HepG2 (cell line): ENCODE results near the gene ARHGEF16. TPM values are rescaled to one million over a fixed set of nuclear protein-coding genes. Genes with fewer than 3 reads are reported as not detected.

ENCODE experiments used
- ATAC-seq: fragments of 200-7000 bp; cut with Tn5 transposase; 3 replicates; pipeline ENCODE4 v1.9.1; 2020; ENCODE audit warnings: mild to moderate bottlenecking, moderate library complexity
- BruUV-seq: library from RNA; stranded (reverse); fragments of 400-500 nt; replicated peaks from 2 replicates; lab custom pipeline; 2021; lab: Mats Ljungman, UMichigan
- CTCF ChIA-PET: fragments of 300-600 bp; formaldehyde crosslinking; extraction: SDS; loops from one replicate; lab custom pipeline; 2021; ENCODE audit warnings: low total read pairs, inconsistent platforms, low intra/inter-chr PET ratio; lab: Yijun Ruan, JAX
- POLR2A ChIA-PET: fragments of 350-600 bp; sonication (Branson Sonifier 250); formaldehyde crosslinking; loops from one replicate; lab custom pipeline; 2020; ENCODE audit warnings: antibody characterized with exemption, inconsistent platforms; lab: Yijun Ruan, JAX
- DNase-seq: peaks from one replicate; pipeline ENCODE4 v3.0.0-alpha.2; 2015; ENCODE audit warnings: low spot score
- FAIRE-seq: peaks from 3 replicates; lab custom pipeline; 2011; peaks lifted over from hg19 to GRCh38; lab: Jason Lieb, UNC
- H2AFZ ChIP-seq: one replicate; pipeline ENCODE4 v1.6.1; 2011; ENCODE audit warnings: low read length, inconsistent platforms
- H3K27ac ChIP-seq: fragments of 300-600 bp; 3 replicates; pipeline ENCODE4 v1.8.0; 2011; ENCODE audit warnings: mixed run types, mild to moderate bottlenecking, mixed read lengths, low read length, inconsistent platforms; ENCODE audit not compliant: insufficient read depth; ENCODE audit errors: extremely low read length
- H3K27me3 ChIP-seq, 2 experiments: fragments of 200-600 bp in 1 of 2; 2 replicates in 1 of 2; 3 replicates in 1 of 2; pipeline versions ENCODE4 v1.6.0 to v1.8.0; 2011; ENCODE audit warnings: low read length in 2 of 2, mild to moderate bottlenecking in 2 of 2, moderate library complexity in 2 of 2, inconsistent platforms in 1 of 2; ENCODE audit not compliant: insufficient read depth in 2 of 2, control insufficient read depth in 1 of 2
- H3K36me3 ChIP-seq, 2 experiments: fragments of 200-600 bp in 1 of 2; replicated peaks in 1 of 2; 2 replicates in 1 of 2; 3 replicates in 1 of 2; pipeline versions ENCODE4 v1.5.1 to v1.8.0; 2011; ENCODE audit warnings: low read length in 2 of 2, inconsistent platforms in 1 of 2; ENCODE audit not compliant: insufficient read depth in 2 of 2, control insufficient read depth in 1 of 2
- H3K4me1 ChIP-seq: 2 replicates; pipeline ENCODE4 v1.5.1; 2012; ENCODE audit warnings: low read length, inconsistent platforms; ENCODE audit not compliant: insufficient read depth
- H3K4me2 ChIP-seq: 2 replicates; pipeline ENCODE4 v1.6.0; 2011; ENCODE audit warnings: low read depth, low read length, inconsistent platforms
- H3K4me3 ChIP-seq, 3 experiments: fragments of 200-600 bp in 1 of 3; sonication (generic), shearing (Covaris generic) in 1 of 3; replicated peaks in 1 of 3; 2 replicates each; pipeline ENCODE4 v1.5.1; 2011 to 2016; ENCODE audit warnings: low read length in 3 of 3, inconsistent platforms in 2 of 3, low read depth in 2 of 3, mild to moderate bottlenecking in 2 of 3, control low read depth in 1 of 3, mixed read lengths in 1 of 3; ENCODE audit not compliant: insufficient read depth in 1 of 3
- H3K79me2 ChIP-seq: one replicate; pipeline ENCODE4 v1.6.1; 2011; ENCODE audit warnings: low read length, inconsistent platforms; ENCODE audit not compliant: insufficient read depth
- H3K9ac ChIP-seq: 2 replicates; pipeline ENCODE4 v1.6.0; 2011; ENCODE audit warnings: mild to moderate bottlenecking, low read depth, low read length, inconsistent platforms; ENCODE audit not compliant: insufficient read depth
- H3K9me3 ChIP-seq: 2 replicates; pipeline ENCODE4 v1.5.1; 2012; ENCODE audit warnings: mild to moderate bottlenecking, low read length
- H4K20me1 ChIP-seq: 2 replicates; pipeline ENCODE4 v1.6.0; 2011; ENCODE audit warnings: inconsistent platforms, mild to moderate bottlenecking, low read length, moderate library complexity; ENCODE audit not compliant: insufficient read depth
- E2F1 ChIP-seq: sonication (generic); formaldehyde crosslinking; IDR thresholded peaks from 2 replicates; pipeline ENCODE4 v1.5.0; 2020; ENCODE audit warnings: missing genetic modification reagents
- GABPA ChIP-seq, 2 experiments: IDR thresholded peaks; 2 replicates each; pipeline ENCODE4 v1.6.1; 2011 to 2016; ENCODE audit warnings: low read depth in 2 of 2, low read length in 1 of 2, missing biosample characterization in 1 of 2, missing genetic modification characterization in 1 of 2
- KDM5B ChIP-seq: sonication (generic); formaldehyde crosslinking; IDR thresholded peaks from 2 replicates; pipeline ENCODE4 v1.4.0; 2020; ENCODE audit warnings: missing genetic modification reagents, mild to moderate bottlenecking, borderline replicate concordance
- RBFOX2 ChIP-seq: fragments of 200-400 bp; formaldehyde crosslinking; IDR thresholded peaks from 2 replicates; pipeline ENCODE4 v1.6.1; 2017; ENCODE audit warnings: low read depth, mild to moderate bottlenecking, low read length
- RFX1 ChIP-seq: fragments of 450-650 bp; IDR thresholded peaks from 2 replicates; pipeline ENCODE4 v1.6.1; 2017
- ZFP62 ChIP-seq: sonication (generic); formaldehyde crosslinking; IDR thresholded peaks from 2 replicates; pipeline ENCODE4 v1.4.0; 2020; ENCODE audit warnings: missing genetic modification reagents
- ZNF496 ChIP-seq: sonication (generic); formaldehyde crosslinking; IDR thresholded peaks from 2 replicates; pipeline ENCODE4 v1.8.1; 2023; ENCODE audit warnings: mild to moderate bottlenecking, moderate library complexity, missing genetic modification reagents; ENCODE audit not compliant: insufficient replicate concordance
- WGBS: methylation state at CpG from one replicate; pipeline ENCODE4 v1.1.6; 2017; ENCODE audit warnings: low lambda C conversion rate; 5-methylcytosine and 5-hydroxymethylcytosine counted together
- in situ Hi-C: cut with HindIII; loops from 2 replicates; pipeline ENCODE4 v1.10.0; 2017; ENCODE audit warnings: low pct_unique_long_range_greater_than_20kb; ENCODE audit not compliant: extremely low pct_ligation_motif_present
- intact Hi-C: fragments of 100-400 bp; cut with micrococcal nuclease; formaldehyde crosslinking; loops from one replicate; pipeline ENCODE4 v1.10.0; 2022; ENCODE audit not compliant: unreplicated experiment
- polyA plus RNA-seq, 8 experiments: library from polyadenylated mRNA; depleted of rRNA in 3 of 8; stranded (reverse) in 7 of 8; unstranded in 1 of 8; fragments of >200 nt; fragmentation: Illumina TruSeq in 4 of 8; extraction: Trizol in 4 of 8; gene quantifications; 2 replicates each; pipeline versions ENCODE4 v1.2.1 to v1.2.3, GENCODE V29; 2011 to 2016; ENCODE audit warnings: low read depth in 4 of 8, missing spikeins in 1 of 8, mixed read lengths in 1 of 8; ENCODE audit not compliant: insufficient read depth in 1 of 8
- total RNA-seq, 5 experiments: library from RNA; depleted of rRNA; stranded (reverse); fragments of >200 nt; fragmentation: Illumina TruSeq; extraction: Trizol; gene quantifications; 2 replicates each; pipeline ENCODE4 v1.2.3, GENCODE V29; 2016; ENCODE audit warnings: low read depth in 1 of 5
- TF ChIP-seq, protein P1 (sequence below): sonication (generic); formaldehyde crosslinking; IDR thresholded peaks from 2 replicates; pipeline ENCODE4 v1.8.0; 2023; ENCODE audit warnings: mild to moderate bottlenecking, missing genetic modification reagents

ARHGEF16 gene
- total and polyA plus RNA-seq, 2 of the 13 experiments (the other 11 are each of a cell fraction or from before 2014, with no cell fraction given) = 20.3 to 39.9 TPM

- H3K9me3 ChIP-seq = no peaks in the 10 kb centered on the region
- ATAC-seq (no peak), DNase-seq (no peak), FAIRE-seq (no peak)
- WGBS = 100% methylated on average over 2 of the region's 22 CpGs
- no peaks in the 10 kb centered on the region for H3K27me3 ChIP-seq
- intact Hi-C loops (no loop called here), in situ Hi-C loops (no loop called here)
- H3K9ac ChIP-seq = no peak overlapping the region
- ChIA-PET CTCF (no interaction called here), POLR2A (interaction anchor here (1.6 to 11.4 kb wide), 2 partner anchors 9 to 10 kb away, joined by 6 to 282 read pairs; no protein-coding TSS in a partner anchor)
- H3K36me3 ChIP-seq = peaks cover 0 to 8% of the 10 kb centered on the region in 2 experiments; a peak in 4 of 5 replicates
- H3K4me1 ChIP-seq = peaks cover 38% of the 10 kb centered on the region
- no peak overlapping the region for H2AFZ ChIP-seq
- H4K20me1 ChIP-seq = no peaks in the 10 kb centered on the region
- TF ChIP-seq RBFOX2 (peak; percentile 68), KDM5B (CRISPR knock-in tag) (no peak), RFX1 (no peak), ZFP62 (CRISPR knock-in tag) (no peak), ZNF496 (CRISPR knock-in tag) (no peak), GABPA (IDR thresholded peaks at IDR 0.05; ENCODE audit: low read depth, low read length) (no peak), GABPA (CRISPR knock-in tag; IDR thresholded peaks at IDR 0.05; ENCODE audit: low read depth) (no peak), E2F1 (no peak)
- TF ChIP-seq, protein P1, sequence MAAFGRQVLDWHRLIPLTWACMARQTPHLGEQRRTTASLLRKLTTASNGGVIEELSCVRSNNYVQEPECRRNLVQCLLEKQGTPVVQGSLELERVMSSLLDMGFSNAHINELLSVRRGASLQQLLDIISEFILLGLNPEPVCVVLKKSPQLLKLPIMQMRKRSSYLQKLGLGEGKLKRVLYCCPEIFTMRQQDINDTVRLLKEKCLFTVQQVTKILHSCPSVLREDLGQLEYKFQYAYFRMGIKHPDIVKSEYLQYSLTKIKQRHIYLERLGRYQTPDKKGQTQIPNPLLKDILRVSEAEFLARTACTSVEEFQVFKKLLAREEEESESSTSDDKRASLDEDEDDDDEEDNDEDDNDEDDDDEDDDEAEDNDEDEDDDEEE (CRISPR knock-in tag) = no peak
- no peak overlapping the region for H3K4me3 ChIP-seq
- no peak overlapping the region for H3K27ac ChIP-seq
- H3K79me2 ChIP-seq = peaks cover 29% of the 10 kb centered on the region
- H3K4me2 ChIP-seq = no peak overlapping the region
- BruUV-seq = no TSS peak
Observed at GRCh38 chr1:3463013-3463385, 8.5 kb downstream of the ARHGEF16 start.
